Activated CD4-positive, alpha-beta memory T cell treated with anti-CD3 and anti-CD28 coated beads, Interleukin-2, amount 10 ng/mL, durations not matched to agents 7 days and 5 days (primary cell): ENCODE measurements around the gene DCLK2. TPM values are rescaled to one million over a fixed set of nuclear protein-coding genes. Genes with fewer than 3 reads are reported as not detected.
"Not testable (repeated sequence)": the region's sequence is repeated elsewhere in the genome, so short reads cannot be mapped to it uniquely, and the experiment has no call there.

Experiments used
- CTCF ChIA-PET: fragments of 350-600 bp; sonication (Branson Sonifier 250); formaldehyde crosslinking; loops from one replicate; lab custom pipeline; 2021; ENCODE audit warnings: antibody characterized with exemption, inconsistent platforms; lab: Charles Lee
- POLR2A ChIA-PET: fragments of 350-600 bp; sonication (Branson Sonifier 250); formaldehyde crosslinking; loops from one replicate; lab custom pipeline; 2021; ENCODE audit warnings: antibody characterized with exemption; lab: Charles Lee
- DNase-seq: peaks from one replicate; pipeline ENCODE4 v3.0.0-alpha.2; 2020
- H3K27ac Mint-ChIP-seq: one replicate; pipeline ENCODE4 v1.8.0; 2021; ENCODE audit warnings: mild to moderate bottlenecking, mixed read lengths
- H3K27me3 Mint-ChIP-seq: one replicate; pipeline ENCODE4 v1.8.0; 2021; ENCODE audit warnings: mixed read lengths
- H3K36me3 Mint-ChIP-seq: one replicate; pipeline ENCODE4 v1.8.0; 2021; ENCODE audit warnings: low read depth, mixed read lengths
- H3K4me1 Mint-ChIP-seq: one replicate; pipeline ENCODE4 v1.8.0; 2021; ENCODE audit warnings: mixed read lengths
- H3K4me3 Mint-ChIP-seq: one replicate; pipeline ENCODE4 v1.8.0; 2021; ENCODE audit warnings: mild to moderate bottlenecking, mixed read lengths
- H3K9me3 Mint-ChIP-seq: one replicate; pipeline ENCODE4 v1.8.0; 2021; ENCODE audit warnings: mixed read lengths
- total RNA-seq, 2 experiments: library from RNA; stranded (reverse); gene quantifications; one replicate each; pipeline ENCODE4 v1.2.3, GENCODE V29; 2021

Gene DCLK2
- total RNA-seq, 2 experiments from 2014 or later = 0.05 to 0.08 TPM

DNA sequence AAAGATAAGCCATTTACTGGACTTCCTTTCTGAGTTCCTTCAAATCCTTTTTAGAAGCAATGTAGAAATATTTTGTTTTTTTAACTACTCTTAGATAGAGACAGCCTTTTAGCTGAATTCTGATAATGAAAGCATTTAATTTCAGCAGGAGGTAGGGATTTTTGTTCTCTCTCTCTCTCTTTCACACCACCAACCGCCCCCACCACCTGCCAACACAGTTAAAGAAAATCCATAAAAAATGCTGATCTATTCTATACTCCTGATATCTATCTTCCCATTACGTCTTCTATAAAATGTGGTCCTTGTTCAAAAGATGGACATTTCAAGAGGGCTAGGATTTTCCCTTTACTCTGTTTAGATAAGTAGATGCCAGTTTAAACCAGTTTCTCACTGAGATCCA is 104.5 kb downstream of the DCLK2 start:
- H3K9me3 Mint-ChIP-seq = no peaks in the 10 kb centered on the region
- ChIA-PET POLR2A (no interaction called here), CTCF (no interaction called here)
- H3K27me3 Mint-ChIP-seq = peaks cover 8% of the 10 kb centered on the region
- H3K27ac Mint-ChIP-seq = no peak overlapping the region
- no peak for DNase-seq
- no peaks in the 10 kb centered on the region for H3K4me1 Mint-ChIP-seq
- H3K36me3 Mint-ChIP-seq = no peaks in the 10 kb centered on the region
- no peak overlapping the region for H3K4me3 Mint-ChIP-seq

DNA sequence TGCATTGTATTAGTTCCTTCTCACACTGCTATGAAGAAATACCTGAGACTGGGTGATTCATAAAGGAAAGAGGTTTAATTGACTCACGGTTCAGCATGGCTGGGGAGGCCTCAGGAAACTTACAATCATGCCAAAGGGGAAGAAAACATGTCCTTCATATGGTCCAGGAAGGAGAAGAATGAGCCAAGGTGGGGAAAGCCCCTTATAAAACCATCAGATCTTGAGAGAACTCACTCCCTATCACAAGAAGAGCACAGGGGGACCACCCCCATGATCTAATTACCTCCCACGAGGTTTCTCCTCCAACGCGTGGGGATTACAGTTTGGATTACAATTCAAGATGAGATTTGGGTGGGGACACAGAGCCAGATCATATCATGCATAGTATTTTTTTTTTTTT is 106.8 kb downstream of the DCLK2 start:
- H3K36me3 Mint-ChIP-seq, H3K27ac Mint-ChIP-seq, H3K4me3 Mint-ChIP-seq, H3K4me1 Mint-ChIP-seq, H3K27me3 Mint-ChIP-seq, CTCF ChIA-PET, H3K9me3 Mint-ChIP-seq, POLR2A ChIA-PET, DNase-seq: not testable (repeated sequence)

GRCh38 chr4:150192986-150193385 is 114.7 kb downstream of the DCLK2 start:
- no peak overlapping the region for H3K27ac Mint-ChIP-seq
- no peaks in the 10 kb centered on the region for H3K4me1 Mint-ChIP-seq
- H3K36me3 Mint-ChIP-seq = no peaks in the 10 kb centered on the region
- no peaks in the 10 kb centered on the region for H3K9me3 Mint-ChIP-seq
- H3K4me3 Mint-ChIP-seq = no peak overlapping the region
- no peaks in the 10 kb centered on the region for H3K27me3 Mint-ChIP-seq
- ChIA-PET CTCF (interaction anchor here (0.8 kb wide), 1 partner anchor 17 kb away, joined by 4 read pairs; no protein-coding TSS in a partner anchor), POLR2A (no interaction called here)
- DNase-seq = no peak

DNA sequence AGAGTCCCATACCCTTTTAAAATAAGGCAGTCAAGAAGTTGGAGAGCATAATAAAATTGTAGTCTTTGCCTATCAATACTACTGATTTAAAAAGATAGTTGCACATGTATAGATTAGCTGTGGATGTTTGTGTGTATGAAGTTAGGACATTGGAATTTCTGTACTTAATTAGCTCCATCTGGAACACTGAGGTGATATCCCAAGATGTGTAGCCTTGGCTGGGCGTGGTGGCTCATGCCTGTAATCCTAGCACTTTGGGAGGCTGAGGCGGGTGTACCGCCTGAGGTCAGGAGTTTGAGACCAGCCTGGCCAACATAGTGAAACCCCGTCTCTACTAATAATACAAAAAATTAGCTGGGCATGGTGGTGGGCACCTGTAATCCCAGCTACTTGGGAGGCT is 119.0 kb downstream of the DCLK2 start:
- H3K9me3 Mint-ChIP-seq, CTCF ChIA-PET, H3K27me3 Mint-ChIP-seq, POLR2A ChIA-PET, H3K4me3 Mint-ChIP-seq, H3K4me1 Mint-ChIP-seq, H3K27ac Mint-ChIP-seq, DNase-seq, H3K36me3 Mint-ChIP-seq: not testable (repeated sequence)

DNA sequence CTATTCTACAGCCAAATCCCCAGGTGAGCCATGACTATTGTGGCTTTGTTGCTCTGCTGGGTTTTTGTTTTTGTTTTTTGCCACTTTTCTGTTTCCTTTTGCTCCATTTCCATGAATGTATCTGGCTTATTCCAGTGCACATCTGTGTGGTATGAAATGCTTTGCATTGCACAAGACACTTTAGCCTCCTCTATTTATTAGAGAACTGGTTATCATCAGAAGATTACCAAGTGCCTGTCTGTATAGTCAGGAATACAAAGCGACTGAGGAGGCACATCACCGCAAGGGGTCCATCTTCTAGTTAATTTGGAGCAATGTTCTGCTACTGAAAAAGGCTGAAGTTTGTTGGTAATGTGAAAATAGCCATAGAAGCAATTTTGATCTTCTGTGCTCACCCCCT is 120.8 kb downstream of the DCLK2 start:
- CTCF ChIA-PET = no interaction called here
- H3K4me3 Mint-ChIP-seq = no peak overlapping the region
- no peaks in the 10 kb centered on the region for H3K9me3 Mint-ChIP-seq
- H3K36me3 Mint-ChIP-seq = no peaks in the 10 kb centered on the region
- POLR2A ChIA-PET = no interaction called here
- DNase-seq = no peak
- no peak overlapping the region for H3K27ac Mint-ChIP-seq
- H3K4me1 Mint-ChIP-seq = no peaks in the 10 kb centered on the region
- peaks cover 6% of the 10 kb centered on the region for H3K27me3 Mint-ChIP-seq

DNA sequence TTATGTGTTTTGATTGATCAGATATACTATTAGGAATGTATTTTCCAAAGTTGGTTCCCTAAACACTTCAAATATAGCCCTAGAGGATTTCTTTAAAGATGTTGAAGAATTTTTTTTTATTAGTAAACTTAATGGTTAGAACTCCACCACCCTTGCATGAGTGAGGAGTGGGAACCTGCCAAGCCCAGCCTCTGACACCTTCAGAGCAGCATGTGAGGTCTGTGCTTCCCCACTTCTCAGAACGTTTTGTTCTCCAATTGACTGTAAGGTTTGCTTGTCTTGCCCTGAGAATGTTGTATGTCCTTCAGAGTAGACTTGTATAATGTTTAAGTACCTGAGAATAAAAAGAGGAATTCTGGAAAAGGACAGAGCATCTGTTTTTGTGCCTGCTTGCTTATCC is 126.8 kb downstream of the DCLK2 start:
- CTCF ChIA-PET = no interaction called here

DNA sequence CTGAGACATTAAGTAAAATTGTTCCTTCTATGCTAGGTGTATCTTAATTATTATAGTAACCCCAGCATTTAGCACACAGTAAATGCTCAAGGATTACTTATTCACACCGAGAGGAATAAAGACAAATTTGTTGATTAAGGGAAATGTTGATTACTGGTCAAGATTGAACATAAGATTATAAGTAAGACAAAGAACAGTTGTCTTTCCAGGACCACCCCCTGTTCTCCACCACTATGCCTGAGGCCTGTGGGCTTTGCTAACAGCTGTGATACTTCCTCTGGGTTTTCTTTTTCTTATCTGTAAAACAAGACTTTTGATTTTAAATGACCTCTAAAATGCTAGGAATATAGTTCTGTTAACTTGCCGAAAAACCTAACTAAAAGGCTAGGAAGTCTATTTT is 128.0 kb downstream of the DCLK2 start:
- POLR2A ChIA-PET = no interaction called here
- Mint-ChIP-seq H3K27me3 (peaks cover 9% of the 10 kb centered on the region), H3K27ac (no peak overlapping the region), H3K4me3 (no peak overlapping the region), H3K36me3 (no peaks in the 10 kb centered on the region), H3K4me1 (peaks cover 1% of the 10 kb centered on the region), H3K9me3 (no peaks in the 10 kb centered on the region)
- CTCF ChIA-PET = no interaction called here
- DNase-seq = no peak

More for the DNA sequence above, 126.8 kb downstream of the DCLK2 start:
- Mint-ChIP-seq H3K4me3 (no peak overlapping the region), H3K9me3 (no peaks in the 10 kb centered on the region), H3K4me1 (peaks cover 1% of the 10 kb centered on the region), H3K27ac (no peak overlapping the region), H3K36me3 (no peaks in the 10 kb centered on the region), H3K27me3 (peaks cover 9% of the 10 kb centered on the region)
- no peak for DNase-seq
- POLR2A ChIA-PET = no interaction called here

- Mint-ChIP-seq H3K4me3 (no peak overlapping the region), H3K27me3 (peaks cover 12% of the 10 kb centered on the region), H3K36me3 (no peaks in the 10 kb centered on the region), H3K27ac (no peak overlapping the region), H3K4me1 (peaks cover 1% of the 10 kb centered on the region), H3K9me3 (no peaks in the 10 kb centered on the region)
- CTCF ChIA-PET = no interaction called here
- POLR2A ChIA-PET = no interaction called here
- DNase-seq = no peak
These were observed 128.7 kb downstream of the DCLK2 start for GRCh38 chr4:150206954-150207353.

- Mint-ChIP-seq H3K4me1 (peaks cover 1% of the 10 kb centered on the region), H3K36me3 (no peaks in the 10 kb centered on the region), H3K27me3 (peaks cover 16% of the 10 kb centered on the region), H3K27ac (no peak overlapping the region), H3K4me3 (no peak overlapping the region), H3K9me3 (no peaks in the 10 kb centered on the region)
- DNase-seq = no peak
- ChIA-PET POLR2A (no interaction called here), CTCF (no interaction called here)
These were observed 129.6 kb downstream of the DCLK2 start for GRCh38 chr4:150207871-150208270.

DNA sequence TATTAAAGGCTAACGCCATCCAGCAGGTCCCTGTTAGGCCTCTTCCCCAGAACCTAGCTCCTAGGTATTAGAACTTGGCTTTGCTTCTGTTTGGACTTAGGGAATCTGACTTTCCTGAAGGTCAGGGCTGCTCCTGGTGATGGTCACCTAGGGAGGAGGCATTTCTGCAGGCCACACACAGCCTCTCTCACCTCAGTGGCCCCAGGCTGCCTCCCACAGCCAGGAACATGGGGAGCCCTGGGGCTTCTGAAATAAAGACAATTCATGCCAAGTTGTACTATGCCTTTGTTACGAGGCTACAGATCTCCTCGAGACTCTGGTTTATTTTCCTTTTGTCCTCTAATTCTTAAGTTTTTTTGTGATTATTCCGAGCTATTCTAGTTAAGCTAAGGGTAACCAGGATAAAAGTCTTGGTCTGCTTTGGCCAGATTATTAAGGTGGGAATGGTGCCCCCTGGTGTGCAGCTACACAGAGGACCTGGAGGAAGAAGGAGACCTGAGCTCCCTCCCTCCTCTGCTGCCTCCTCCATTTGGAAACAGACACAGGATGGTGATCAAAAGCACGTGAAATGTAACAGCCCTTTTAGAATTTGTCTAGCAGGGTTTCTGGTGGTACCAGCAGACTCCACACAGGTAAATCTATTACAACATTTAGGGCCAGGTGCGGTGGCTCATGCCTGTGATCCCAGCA is 131.0 kb downstream of the DCLK2 start:
- ChIA-PET CTCF (interaction anchor here (0.8 to 1.6 kb wide), 7 partner anchors 8 to 247 kb away, joined by 3 to 4 read pairs (median 4); no protein-coding TSS in a partner anchor), POLR2A (no interaction called here)
- no peaks in the 10 kb centered on the region for H3K9me3 Mint-ChIP-seq
- DNase-seq = peak; percentile 23
- peaks cover 9% of the 10 kb centered on the region for H3K27me3 Mint-ChIP-seq
- no peak overlapping the region for H3K4me3 Mint-ChIP-seq
- peaks cover 1% of the 10 kb centered on the region for H3K4me1 Mint-ChIP-seq
- H3K36me3 Mint-ChIP-seq = no peaks in the 10 kb centered on the region
- no peak overlapping the region for H3K27ac Mint-ChIP-seq

DNA sequence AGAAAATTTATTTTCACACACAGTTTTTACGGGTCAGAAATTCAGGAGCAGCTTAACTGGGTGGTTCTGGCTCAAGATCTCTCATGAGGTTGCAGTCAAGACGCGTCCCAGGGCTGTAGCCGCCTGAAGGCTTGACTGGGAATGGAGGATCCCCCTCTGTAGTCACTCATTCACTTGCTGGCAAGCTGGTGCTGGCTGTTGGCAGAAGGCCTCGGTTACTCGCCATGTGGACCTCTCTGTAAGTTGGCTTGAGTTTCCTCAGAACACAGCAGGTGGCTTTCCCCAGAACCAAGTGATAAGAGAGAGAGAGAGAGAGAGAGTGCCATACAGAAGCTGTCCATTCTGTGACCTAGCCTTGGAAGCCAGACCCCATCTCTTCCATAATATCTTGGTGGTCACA is 132.8 kb downstream of the DCLK2 start:
- H3K27ac Mint-ChIP-seq = no peak overlapping the region
- H3K36me3 Mint-ChIP-seq = no peaks in the 10 kb centered on the region
- POLR2A ChIA-PET = no interaction called here
- H3K4me3 Mint-ChIP-seq = no peak overlapping the region
- H3K9me3 Mint-ChIP-seq = no peaks in the 10 kb centered on the region
- peaks cover 9% of the 10 kb centered on the region for H3K27me3 Mint-ChIP-seq
- peaks cover 1% of the 10 kb centered on the region for H3K4me1 Mint-ChIP-seq
- no peak for DNase-seq
- CTCF ChIA-PET = no interaction called here

GRCh38 chr4:150211799-150212445 is 133.7 kb downstream of the DCLK2 start:
- Mint-ChIP-seq H3K9me3 (no peaks in the 10 kb centered on the region), H3K4me1 (peaks cover 1% of the 10 kb centered on the region), H3K27ac (no peak overlapping the region), H3K4me3 (no peak overlapping the region), H3K36me3 (no peaks in the 10 kb centered on the region), H3K27me3 (peaks cover 9% of the 10 kb centered on the region)
- ChIA-PET CTCF (no interaction called here), POLR2A (no interaction called here)
- DNase-seq = no peak

DNA sequence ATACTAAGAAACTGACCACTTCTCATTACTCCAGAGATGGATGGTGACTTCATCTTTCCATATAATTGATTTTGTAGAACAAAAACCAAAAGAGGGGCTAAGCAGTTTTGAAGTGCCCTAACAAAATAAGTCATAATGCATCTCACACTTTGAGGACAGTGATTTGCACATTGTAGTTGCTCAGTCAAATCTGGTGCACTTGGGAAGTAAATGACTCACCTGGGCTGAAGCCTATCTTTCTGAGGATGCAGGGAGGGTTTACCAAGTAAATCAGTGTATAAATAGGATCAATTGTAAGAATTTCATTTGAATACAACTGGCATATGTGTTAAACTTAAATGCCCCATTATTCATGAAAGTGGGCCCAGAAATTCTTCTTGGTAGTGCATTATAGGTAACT is 134.2 kb downstream of the DCLK2 start:
- H3K27ac Mint-ChIP-seq = no peak overlapping the region
- CTCF ChIA-PET = no interaction called here
- H3K4me1 Mint-ChIP-seq = peaks cover 1% of the 10 kb centered on the region
- no peak for DNase-seq
- no peaks in the 10 kb centered on the region for H3K9me3 Mint-ChIP-seq
- H3K27me3 Mint-ChIP-seq = peaks cover 9% of the 10 kb centered on the region
- no peaks in the 10 kb centered on the region for H3K36me3 Mint-ChIP-seq
- POLR2A ChIA-PET = no interaction called here
- H3K4me3 Mint-ChIP-seq = no peak overlapping the region

DNA sequence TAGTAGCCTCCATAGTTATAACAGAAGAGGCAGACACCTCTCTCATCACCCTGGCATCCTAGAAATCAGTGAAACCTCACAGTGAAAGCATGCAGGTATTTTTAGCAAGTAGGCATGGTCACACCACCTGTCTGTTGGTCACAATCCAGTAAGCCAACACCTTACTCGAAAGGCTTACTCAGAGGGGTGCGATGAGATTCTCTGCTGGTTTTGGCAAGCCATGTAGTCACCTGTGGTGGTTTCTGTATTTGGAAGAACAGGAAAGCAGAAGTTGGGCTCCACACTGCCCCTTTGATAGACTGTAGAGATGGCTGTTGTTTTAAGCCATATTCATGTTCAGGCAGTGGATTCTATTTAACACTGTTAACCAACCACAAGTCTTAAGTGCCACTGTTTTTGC is 134.7 kb downstream of the DCLK2 start:
- Mint-ChIP-seq H3K4me1 (peaks cover under 1% of the 10 kb centered on the region), H3K36me3 (no peaks in the 10 kb centered on the region), H3K27me3 (peaks cover 9% of the 10 kb centered on the region), H3K9me3 (no peaks in the 10 kb centered on the region), H3K27ac (no peak overlapping the region), H3K4me3 (no peak overlapping the region)
- DNase-seq = no peak
- CTCF ChIA-PET = no interaction called here
- POLR2A ChIA-PET = no interaction called here
